ENCODE data around the gene PGAP3. TPM values are rescaled to one million over a fixed set of nuclear protein-coding genes. Genes with fewer than 3 reads are reported as not detected.
A peak's percentile ranks its signal among the peaks of the same experiment; 100 is the strongest.

PGAP3 gene
- total and polyA plus RNA-seq, 12 donors = 9.2 to 18.2 (median 13.8) TPM

GRCh38 chr17:39664581-39665561 is 23.0 kb downstream of the PGAP3 start, which contains the start of gene TCAP:
Gene TCAP (plus strand): TSS chr17:39665349. CDS start chr17:39665360, 11 bp downstream.
- DNase-seq (peak; percentile 71 to 75), ATAC-seq (peak; percentile 30 to 73 (median 58))
- Histone ChIP-seq H3K9me3 (no peaks in the 10 kb centered on the region), H3K4me3 (peak within 1 kb of the TSS; percentile 21 to 77 (median 52)), H3K36me3 (peaks cover 0 to 29% (median 5%) of the 10 kb centered on the region in 9 donors), H3K4me1 (peaks cover 37 to 83% (median 73%) of the 10 kb centered on the region in 9 donors), H3K27ac (peak within 1 kb of the TSS; percentile 88 to 98 (median 94)), H3K27me3 (peaks cover 0 to 43% (median 8%) of the 10 kb centered on the region in 7 donors)
- WGBS, 2 donors = 24 to 33% methylated on average over 15 of the region's 15 CpGs
- intact Hi-C loops (cut with DNase I) = loop anchor here in 2 of 10 donors (5.0 kb wide), 2 partner anchors 43 to 87 kb away; no protein-coding TSS in a partner anchor
- no peak for TF ChIP-seq CTCF (IDR thresholded peaks at IDR 0.05)

DNA sequence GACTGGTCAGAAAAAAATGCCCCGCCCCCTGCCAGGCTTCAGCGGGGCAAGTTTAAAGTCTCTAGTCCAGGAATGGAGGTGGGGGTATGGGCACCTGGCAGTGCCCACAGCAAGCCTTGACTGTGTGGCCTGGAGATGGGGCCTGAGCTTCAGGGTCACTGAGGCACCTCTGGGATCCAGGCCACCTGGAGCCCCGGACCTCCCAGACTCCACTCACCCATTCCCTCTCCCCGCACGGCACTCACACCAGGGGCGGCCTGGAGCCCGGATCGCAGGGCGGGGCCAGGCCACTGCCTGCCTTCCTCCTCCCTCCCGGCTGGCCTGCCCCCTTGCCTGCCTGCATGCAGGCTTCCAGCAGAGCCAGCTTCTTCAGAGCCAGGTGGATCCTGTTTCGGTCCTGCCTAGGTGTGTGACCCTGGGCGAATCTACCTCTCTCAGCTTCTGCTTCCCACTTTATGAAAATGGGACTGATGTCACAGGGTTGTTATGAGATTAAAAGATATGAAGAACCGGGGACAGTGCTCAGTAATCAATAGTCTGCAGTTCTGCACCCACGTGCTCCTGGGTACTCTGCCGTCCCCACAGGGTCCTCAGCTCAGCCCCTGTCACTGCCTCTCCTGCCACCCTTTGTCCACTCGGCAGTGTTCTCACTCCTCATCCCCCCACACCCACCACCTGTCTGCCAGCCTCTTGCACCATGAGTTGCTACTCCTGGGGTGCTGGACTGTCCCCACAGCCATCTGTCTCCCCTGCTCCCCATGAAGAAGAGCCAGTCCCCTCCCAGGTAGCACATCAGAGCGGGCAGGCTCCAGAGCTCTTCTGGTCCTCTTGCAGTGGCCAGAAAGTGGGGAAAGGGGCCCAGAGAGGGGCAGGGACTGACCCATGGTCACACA is 23.9 kb downstream of the PGAP3 start:
- Histone ChIP-seq H3K27me3 (peaks cover 0 to 34% (median 1%) of the 10 kb centered on the region in 7 donors), H3K4me3 (peak overlapping the region in 9 of 10 donors; percentile 26 to 77 (median 53)), H3K36me3 (peaks cover 0 to 38% (median 5%) of the 10 kb centered on the region in 9 donors), H3K4me1 (peaks cover 38 to 90% (median 80%) of the 10 kb centered on the region in 9 donors), H3K27ac (peak overlapping the region; percentile 88 to 98 (median 94)), H3K9me3 (no peaks in the 10 kb centered on the region)
- WGBS, 2 donors = 28 to 37% methylated on average over 17 of the region's 17 CpGs
- DNase-seq (peak in 1 of 2 donors; percentile 66), ATAC-seq (peak in 3 of 8 donors; percentile 4 to 27 (median 16))
- TF ChIP-seq CTCF (IDR thresholded peaks at IDR 0.05) = no peak
- intact Hi-C loops (cut with DNase I) = no loop called here

GRCh38 chr17:39663340-39663687 is 24.5 kb downstream of the PGAP3 start:
- TF ChIP-seq CTCF (IDR thresholded peaks at IDR 0.05) = no peak
- H3K27ac ChIP-seq = peak overlapping the region in 9 of 10 donors; percentile 90 to 98 (median 94)
- ATAC-seq = no peak
- peak overlapping the region in 7 of 10 donors; percentile 26 to 77 (median 63) for H3K4me3 ChIP-seq
- no peaks in the 10 kb centered on the region for H3K9me3 ChIP-seq
- intact Hi-C loops (cut with DNase I) = no loop called here
- peaks cover 0 to 44% (median 5%) of the 10 kb centered on the region in 9 donors for H3K36me3 ChIP-seq
- H3K4me1 ChIP-seq = peaks cover 41 to 90% (median 80%) of the 10 kb centered on the region in 9 donors
- 59 to 60% methylated on average over 4 of the region's 4 CpGs for WGBS, 2 donors
- peaks cover 0 to 27% (median 0%) of the 10 kb centered on the region in 7 donors for H3K27me3 ChIP-seq
- DNase-seq = no peak

All from heart right ventricle (tissue), 16 donors.